Breast epithelium (tissue), 3 donors: ENCODE results near the gene SESN2.

Experiments
- CTCF ChIP-seq, 3 donors: fragments of 450-650 bp; IDR thresholded peaks; one replicate each; pipeline ENCODE4 v1.5.1; 2016 to 2017; ENCODE audit warnings: antibody characterized with exemption in 3 of 3, mild to moderate bottlenecking in 3 of 3, moderate library complexity in 3 of 3
- POLR2AphosphoS5 ChIP-seq, 3 donors: sonication (generic); formaldehyde crosslinking; IDR thresholded peaks; one replicate each; pipeline ENCODE4 v1.6.1; 2017; ENCODE audit warnings: antibody characterized with exemption in 3 of 3

GRCh38 chr1:28309702-28310101, 50.4 kb downstream of the SESN2 start:
- TF ChIP-seq CTCF (IDR thresholded peaks at IDR 0.05) (no peak), POLR2AphosphoS5 (IDR thresholded peaks at IDR 0.05) (no peak)
